Measurements from ENCODE around the gene OR6B3. TPM values are rescaled to one million over a fixed set of nuclear protein-coding genes. Genes with fewer than 3 reads are reported as not detected.

OR6B3 gene
- total RNA-seq (not detected), polyA plus RNA-seq (not detected)

DNA sequence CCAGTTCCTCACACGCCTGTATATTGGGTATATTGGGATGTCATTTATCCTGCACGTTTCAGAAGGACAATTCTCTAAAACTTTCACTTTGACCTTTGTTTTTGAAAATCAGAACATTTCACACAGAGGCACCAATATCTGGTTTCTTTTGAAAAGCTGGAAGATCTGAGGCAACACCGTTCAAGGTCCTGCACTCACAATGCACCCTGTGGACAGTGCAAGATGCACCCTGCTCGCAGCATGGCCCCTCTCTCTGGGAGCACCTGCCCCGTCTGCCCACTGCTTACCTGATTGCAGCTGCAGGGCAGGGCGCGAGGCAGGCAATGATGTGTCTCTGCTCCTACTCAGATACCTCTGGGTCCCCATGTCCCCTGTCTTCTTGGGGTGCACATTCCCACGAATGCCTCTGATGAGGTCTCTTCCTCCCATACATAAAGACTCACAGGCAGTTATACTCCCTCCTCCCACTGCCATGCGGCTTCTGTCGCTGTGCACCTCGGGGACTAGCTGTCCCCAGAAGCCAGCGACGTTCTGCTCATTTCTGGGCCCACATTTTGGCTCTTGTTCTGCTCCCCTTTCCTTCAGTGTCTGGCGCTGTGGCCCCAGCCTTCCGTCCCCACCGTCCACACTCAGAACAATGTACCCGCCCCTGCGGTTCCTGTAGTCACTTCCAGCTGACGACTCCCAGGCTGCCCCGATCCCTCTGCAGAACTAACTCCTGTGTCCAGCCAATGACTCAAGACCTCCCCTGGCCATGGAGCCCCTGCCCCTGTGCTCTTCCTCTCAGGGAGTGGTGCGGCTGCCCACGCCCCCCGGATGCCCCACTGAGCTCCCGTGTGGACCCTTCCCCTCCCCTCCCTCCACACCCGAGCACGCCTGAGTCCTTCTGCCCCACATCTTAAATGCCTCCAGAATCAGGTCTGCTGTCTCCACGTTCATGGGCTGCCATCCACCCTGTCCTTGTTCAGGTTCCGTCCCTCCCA lies at the start of gene OR6B3:
Gene OR6B3 (minus strand): TSS at position 349 of the 983 bp plus-strand sequence.
- DNase-seq (ENCODE audit: extremely low spot score) = no peak
- Histone ChIP-seq H3K4me1 (ENCODE audit: insufficient read depth) (no peaks in the 10 kb centered on the region), H3K4me3 (ENCODE audit: low read depth, low read length) (no peak within 1 kb of the TSS), H3K27ac (ENCODE audit: low read depth) (no peak within 1 kb of the TSS), H3K36me3 (ENCODE audit: insufficient read depth) (no peaks in the 10 kb centered on the region)
- WGBS = 49% methylated on average over 28 of the region's 28 CpGs

GRCh38 chr2:240098349-240098748 lies 45.0 kb upstream of the OR6B3 start:
- 77% methylated on average over 2 of the region's 2 CpGs for WGBS
- H3K36me3 ChIP-seq (ENCODE audit: insufficient read depth) = no peaks in the 10 kb centered on the region
- H3K27ac ChIP-seq (ENCODE audit: low read depth) = no peak overlapping the region
- H3K4me1 ChIP-seq (ENCODE audit: insufficient read depth) = no peaks in the 10 kb centered on the region
- no peak for DNase-seq (ENCODE audit: extremely low spot score)
- H3K4me3 ChIP-seq (ENCODE audit: low read depth, low read length) = no peak overlapping the region

GRCh38 chr2:240095556-240096523 lies 42.5 kb upstream of the OR6B3 start:
- Histone ChIP-seq H3K36me3 (ENCODE audit: insufficient read depth) (no peaks in the 10 kb centered on the region), H3K4me1 (ENCODE audit: insufficient read depth) (no peaks in the 10 kb centered on the region), H3K4me3 (ENCODE audit: low read depth, low read length) (no peak overlapping the region), H3K27ac (ENCODE audit: low read depth) (no peak overlapping the region)
- no peak for DNase-seq (ENCODE audit: extremely low spot score)
- WGBS = 3% methylated on average over 43 of the region's 43 CpGs

DNA sequence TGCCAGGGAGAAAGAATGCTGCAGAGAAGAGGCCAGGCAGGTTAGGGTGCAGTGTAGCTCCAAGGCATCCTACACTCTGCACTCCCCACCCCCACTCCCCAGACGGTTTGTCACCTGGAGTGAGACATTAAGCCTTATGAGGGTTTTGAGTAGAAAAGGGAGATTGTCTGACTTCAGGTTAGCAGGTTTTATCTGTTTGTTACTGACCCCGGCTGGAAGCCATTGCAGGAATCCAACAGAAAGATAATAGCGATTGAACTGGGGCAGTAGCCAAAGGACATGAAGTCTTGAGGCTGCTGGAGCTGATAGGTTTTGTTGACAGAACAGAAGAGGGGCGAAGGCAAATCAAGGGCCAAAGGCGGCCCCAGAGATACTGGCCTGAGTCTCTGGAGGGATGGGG lies 36.0 kb upstream of the OR6B3 start:
- Histone ChIP-seq H3K27ac (ENCODE audit: low read depth) (no peak overlapping the region), H3K4me3 (ENCODE audit: low read depth, low read length) (no peak overlapping the region), H3K36me3 (ENCODE audit: insufficient read depth) (no peaks in the 10 kb centered on the region), H3K4me1 (ENCODE audit: insufficient read depth) (no peaks in the 10 kb centered on the region)
- 64% methylated on average over 5 of the region's 5 CpGs for WGBS
- no peak for DNase-seq (ENCODE audit: extremely low spot score)

DNA sequence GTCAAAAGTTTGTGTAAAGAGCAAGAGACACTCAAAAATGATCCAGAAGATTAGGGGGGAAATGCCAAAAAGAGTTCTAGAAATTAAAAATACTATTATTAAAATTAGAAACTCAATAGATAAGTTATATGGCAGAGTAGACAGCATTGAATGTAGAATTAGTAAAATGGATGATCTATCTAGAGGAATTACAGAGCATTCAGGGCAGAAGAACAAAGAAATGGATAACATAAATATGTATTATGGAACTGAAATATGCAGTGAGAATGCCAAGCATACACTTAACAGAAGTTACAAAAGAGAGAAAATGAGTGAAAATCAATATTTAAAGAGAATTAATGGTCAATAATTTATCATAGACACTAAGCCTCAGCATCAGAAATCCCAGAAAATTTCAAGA lies 33.2 kb upstream of the OR6B3 start:
- no peak for DNase-seq (ENCODE audit: extremely low spot score)
- H3K36me3 ChIP-seq (ENCODE audit: insufficient read depth) = no peaks in the 10 kb centered on the region
- H3K4me1 ChIP-seq (ENCODE audit: insufficient read depth) = no peaks in the 10 kb centered on the region
- H3K4me3 ChIP-seq (ENCODE audit: low read depth, low read length) = no peak overlapping the region
- H3K27ac ChIP-seq (ENCODE audit: low read depth) = no peak overlapping the region

DNA sequence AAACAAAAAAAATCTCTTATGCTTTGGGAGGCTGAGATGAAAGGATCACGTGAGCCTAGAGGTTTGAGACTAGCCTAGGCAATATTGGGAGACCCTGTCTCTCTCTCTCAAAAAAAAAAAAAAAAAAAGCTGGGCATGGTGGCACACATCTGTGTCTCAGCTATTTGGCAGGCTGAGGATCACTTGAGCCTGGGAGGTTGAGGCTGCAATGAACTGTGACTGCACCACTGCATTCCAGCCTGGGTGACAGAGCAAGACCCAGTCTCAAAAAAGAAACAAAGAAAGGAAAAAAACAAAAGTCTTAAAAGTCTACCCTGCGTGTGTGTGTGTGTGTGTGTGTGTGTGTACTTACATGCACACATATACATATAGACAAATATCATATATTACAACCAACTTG lies 25.3 kb upstream of the OR6B3 start:
- no peak for DNase-seq (ENCODE audit: extremely low spot score)
- no peaks in the 10 kb centered on the region for H3K4me1 ChIP-seq (ENCODE audit: insufficient read depth)
- no peak overlapping the region for H3K4me3 ChIP-seq (ENCODE audit: low read depth, low read length)
- WGBS = 57% methylated on average over 2 of the region's 2 CpGs
- H3K27ac ChIP-seq (ENCODE audit: low read depth) = no peak overlapping the region
- no peaks in the 10 kb centered on the region for H3K36me3 ChIP-seq (ENCODE audit: insufficient read depth)

GRCh38 chr2:240077442-240077841 lies 24.1 kb upstream of the OR6B3 start:
- Histone ChIP-seq H3K27ac (ENCODE audit: low read depth) (no peak overlapping the region), H3K4me3 (ENCODE audit: low read depth, low read length) (no peak overlapping the region), H3K36me3 (ENCODE audit: insufficient read depth) (no peaks in the 10 kb centered on the region), H3K4me1 (ENCODE audit: insufficient read depth) (no peaks in the 10 kb centered on the region)
- DNase-seq (ENCODE audit: extremely low spot score) = no peak

- WGBS = 64% methylated on average over 5 of the region's 5 CpGs
- H3K4me1 ChIP-seq (ENCODE audit: insufficient read depth) = no peaks in the 10 kb centered on the region
- H3K36me3 ChIP-seq (ENCODE audit: insufficient read depth) = no peaks in the 10 kb centered on the region
- no peak overlapping the region for H3K27ac ChIP-seq (ENCODE audit: low read depth)
- no peak overlapping the region for H3K4me3 ChIP-seq (ENCODE audit: low read depth, low read length)
- DNase-seq (ENCODE audit: extremely low spot score) = no peak
These were observed 21.2 kb upstream of the OR6B3 start for GRCh38 chr2:240074545-240074944.

DNA sequence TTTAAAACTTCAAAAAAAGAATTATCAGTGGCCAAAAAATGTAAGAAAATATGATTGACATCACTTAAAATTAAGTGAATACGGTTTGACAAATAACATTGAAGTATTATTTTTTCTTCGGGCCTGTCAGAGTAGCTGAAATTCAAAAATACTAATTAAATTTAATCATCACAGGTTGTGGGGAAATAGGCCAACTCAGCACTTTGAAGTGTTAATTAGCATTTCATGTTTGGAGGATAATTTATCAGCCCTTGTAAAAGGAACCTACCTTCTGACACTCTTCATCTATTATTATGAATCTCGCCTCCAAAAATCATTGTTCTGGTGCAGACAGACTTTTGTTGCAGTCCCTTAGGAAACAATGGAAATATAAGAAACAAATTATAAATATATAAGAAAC lies 17.6 kb upstream of the OR6B3 start:
- Histone ChIP-seq H3K4me1 (ENCODE audit: insufficient read depth) (no peaks in the 10 kb centered on the region), H3K4me3 (ENCODE audit: low read depth, low read length) (no peak overlapping the region), H3K27ac (ENCODE audit: low read depth) (no peak overlapping the region), H3K36me3 (ENCODE audit: insufficient read depth) (no peaks in the 10 kb centered on the region)
- no peak for DNase-seq (ENCODE audit: extremely low spot score)
- WGBS = 90% methylated on average over 3 of the region's 3 CpGs

GRCh38 chr2:240069829-240070228 lies 16.5 kb upstream of the OR6B3 start:
- DNase-seq (ENCODE audit: extremely low spot score) = no peak
- H3K36me3 ChIP-seq (ENCODE audit: insufficient read depth) = no peaks in the 10 kb centered on the region
- H3K27ac ChIP-seq (ENCODE audit: low read depth) = no peak overlapping the region
- no peak overlapping the region for H3K4me3 ChIP-seq (ENCODE audit: low read depth, low read length)
- no peaks in the 10 kb centered on the region for H3K4me1 ChIP-seq (ENCODE audit: insufficient read depth)
- 74% methylated on average over 1 of the region's 1 CpG for WGBS

DNA sequence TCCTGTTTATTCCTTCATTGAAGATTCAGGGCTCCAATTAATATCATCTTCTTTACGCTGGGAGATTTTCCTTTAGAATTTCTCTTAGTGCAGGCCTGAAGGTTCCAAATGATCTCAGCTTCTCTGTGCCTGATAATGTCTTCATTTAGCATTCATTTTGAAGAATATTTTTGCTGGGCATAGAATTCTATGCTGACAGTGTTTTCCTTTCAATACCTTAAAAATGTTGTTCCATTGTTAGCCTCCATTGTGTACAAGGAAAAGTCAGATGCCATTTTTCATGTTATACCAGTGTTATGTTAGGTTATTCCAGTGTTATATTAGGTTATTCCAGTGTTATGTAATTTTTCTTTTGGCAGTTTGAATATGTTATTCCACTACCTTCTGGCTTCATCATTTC lies 14.9 kb upstream of the OR6B3 start:
- Histone ChIP-seq H3K4me3 (ENCODE audit: low read depth, low read length) (no peak overlapping the region), H3K4me1 (ENCODE audit: insufficient read depth) (no peaks in the 10 kb centered on the region), H3K27ac (ENCODE audit: low read depth) (no peak overlapping the region), H3K36me3 (ENCODE audit: insufficient read depth) (no peaks in the 10 kb centered on the region)
- no peak for DNase-seq (ENCODE audit: extremely low spot score)
- 93% methylated on average over 1 of the region's 1 CpG for WGBS

GRCh38 chr2:240066489-240066888 lies 13.2 kb upstream of the OR6B3 start:
- Histone ChIP-seq H3K4me3 (ENCODE audit: low read depth, low read length) (no peak overlapping the region), H3K4me1 (ENCODE audit: insufficient read depth) (no peaks in the 10 kb centered on the region), H3K36me3 (ENCODE audit: insufficient read depth) (no peaks in the 10 kb centered on the region), H3K27ac (ENCODE audit: low read depth) (no peak overlapping the region)
- WGBS = 62% methylated on average over 5 of the region's 5 CpGs
- DNase-seq (ENCODE audit: extremely low spot score) = no peak

- Histone ChIP-seq H3K36me3 (ENCODE audit: insufficient read depth) (no peaks in the 10 kb centered on the region), H3K4me1 (ENCODE audit: insufficient read depth) (no peaks in the 10 kb centered on the region), H3K27ac (ENCODE audit: low read depth) (no peak overlapping the region), H3K4me3 (ENCODE audit: low read depth, low read length) (no peak overlapping the region)
- WGBS = 86% methylated on average over 4 of the region's 4 CpGs
- no peak for DNase-seq (ENCODE audit: extremely low spot score)
These were observed 11.6 kb upstream of the OR6B3 start for GRCh38 chr2:240064898-240065297.
